Measurements from ENCODE around the gene NAT16.

NAT16 gene

DNA sequence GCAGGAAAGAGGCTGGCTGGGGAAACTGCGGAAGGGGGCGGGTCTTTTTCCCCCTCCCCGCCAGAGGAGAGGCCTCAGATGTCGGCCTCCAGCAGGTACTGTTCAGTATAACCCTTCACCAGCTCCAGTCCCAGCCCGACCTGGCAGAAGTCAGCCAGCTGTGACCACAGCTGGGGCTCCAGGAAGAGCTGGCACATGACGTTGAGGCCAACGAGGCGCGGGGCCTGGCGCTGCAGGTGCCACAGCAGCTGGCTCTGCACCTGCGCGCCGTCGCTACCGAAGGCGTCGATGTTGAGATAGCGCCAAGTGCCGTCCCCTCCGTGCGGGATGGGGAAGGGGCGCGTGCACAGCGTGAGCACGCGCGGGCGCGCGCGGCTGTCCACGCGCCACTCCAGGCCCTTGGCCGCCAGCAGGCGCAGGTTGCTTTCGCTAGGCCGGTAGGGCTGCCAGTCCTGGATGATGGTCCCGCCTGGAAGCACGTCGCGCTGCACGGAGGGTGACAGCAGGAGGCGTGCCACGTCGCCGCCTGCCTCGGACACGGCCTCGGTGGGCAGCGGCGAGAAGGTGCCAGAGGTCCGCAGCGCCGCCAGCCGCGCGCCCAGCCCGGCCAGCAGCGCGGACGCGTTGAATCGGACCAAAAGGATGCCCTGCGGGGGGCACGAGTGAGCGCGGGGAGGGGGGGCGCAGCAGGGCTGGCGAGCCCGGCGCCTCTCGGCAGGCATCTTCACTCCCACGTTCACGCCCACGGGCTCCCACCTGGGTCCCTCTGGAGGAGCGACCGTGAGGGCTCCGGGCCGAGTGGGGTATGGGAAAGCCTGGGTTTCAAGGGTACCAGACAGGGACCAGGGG lies 7.9 kb downstream of the NAT16 start:
- DNase-seq (ENCODE audit: low read depth in 2 of 2, low spot score in 1 of 2): no peak

DNA sequence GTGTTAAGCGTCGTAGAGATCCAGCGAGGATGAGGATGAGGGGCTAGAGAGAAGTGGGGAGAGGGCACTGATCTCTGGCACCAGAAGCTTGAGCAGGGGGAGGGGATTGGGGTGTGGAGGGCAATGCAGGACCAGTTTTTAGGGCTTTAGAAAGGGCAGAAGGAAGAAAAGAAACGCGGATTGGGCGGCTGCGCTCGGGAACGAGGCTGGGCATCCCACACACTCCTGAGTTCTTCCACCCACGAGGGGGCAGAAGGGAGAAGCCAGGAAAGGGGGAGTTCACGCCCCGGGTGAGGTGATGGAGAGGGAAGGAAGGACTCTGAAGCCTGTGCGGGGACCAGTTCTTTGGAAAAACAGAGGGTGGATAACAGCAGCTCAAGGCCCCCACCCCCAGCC lies 8.7 kb downstream of the NAT16 start:
- DNase-seq (ENCODE audit: low read depth in 2 of 2, low spot score in 1 of 2): no peak

DNA sequence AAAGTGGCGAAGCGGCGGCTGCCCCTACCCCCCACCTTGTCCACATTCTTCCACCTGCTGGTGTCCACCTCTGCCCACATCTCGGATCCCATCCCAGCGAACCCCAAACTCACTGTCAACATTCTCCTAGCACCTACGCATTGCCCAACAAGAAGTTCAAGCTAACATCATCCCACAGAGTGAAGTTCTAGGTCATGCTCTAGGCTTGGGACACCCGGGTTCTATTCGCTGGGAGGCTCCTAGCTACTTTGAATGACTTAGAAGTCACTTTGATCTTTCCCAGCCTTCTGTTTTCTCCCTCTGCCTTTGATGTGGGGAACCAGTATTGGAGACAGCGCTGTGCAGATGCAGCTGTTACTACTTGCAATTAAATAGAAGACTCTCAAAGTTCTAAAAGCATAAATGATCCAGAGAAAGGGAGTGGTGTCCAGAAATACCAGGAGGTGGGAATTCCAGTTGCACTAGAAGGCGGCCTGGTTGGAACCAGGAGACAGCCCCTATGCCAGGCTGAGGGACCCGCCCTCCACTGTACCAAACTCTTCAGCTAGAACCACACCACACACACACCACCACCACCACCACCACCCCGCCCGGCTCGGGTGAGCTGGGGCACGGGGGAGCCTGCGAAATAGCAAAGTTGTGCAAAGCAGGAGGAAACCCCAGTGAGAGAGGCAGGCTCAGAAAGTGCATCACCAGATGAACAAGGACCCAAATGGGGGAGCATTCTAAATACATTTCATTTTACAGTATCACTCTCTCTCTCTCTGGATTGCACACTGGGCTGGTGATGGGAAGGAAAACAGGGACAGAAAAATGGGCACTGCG lies 9.3 kb downstream of the NAT16 start:
- DNase-seq (ENCODE audit: low read depth in 2 of 2, low spot score in 1 of 2): no peak

DNA sequence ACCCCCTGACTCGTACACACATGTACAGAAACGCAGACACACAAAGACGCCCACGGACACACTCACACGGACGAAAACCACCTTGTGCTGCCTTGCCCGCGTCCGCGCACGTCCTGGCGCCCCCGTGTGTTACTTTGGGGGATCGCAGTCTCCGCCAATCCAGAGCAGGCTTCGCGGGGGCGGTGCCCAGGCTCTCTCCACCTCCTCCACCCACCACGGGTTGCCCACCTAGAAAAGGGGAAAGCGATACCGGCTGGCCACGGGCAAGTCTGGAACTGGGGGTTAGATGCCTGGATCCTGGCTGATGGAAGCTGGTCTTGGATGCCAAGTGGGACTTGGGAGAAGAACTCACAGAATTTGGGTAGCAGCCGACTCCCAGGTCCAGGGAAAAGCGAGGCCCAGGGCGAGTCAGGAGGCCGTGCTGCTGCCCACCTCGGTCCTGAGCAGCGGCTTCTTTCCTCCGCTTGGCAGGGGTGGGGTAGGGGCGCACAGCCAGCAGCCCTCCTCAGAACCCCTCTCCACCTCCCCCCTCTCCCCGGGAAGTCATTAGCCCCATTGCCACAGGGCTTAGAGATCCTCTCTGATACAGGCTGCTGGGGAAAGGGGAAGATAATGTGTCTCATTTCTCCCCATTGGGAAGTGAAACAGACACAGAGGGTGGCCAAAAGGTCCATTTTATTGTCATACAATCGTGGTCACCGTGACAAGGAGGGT lies 10.1 kb downstream of the NAT16 start:
- peak; percentile 62 to 69 for DNase-seq (ENCODE audit: low read depth in 2 of 2, low spot score in 1 of 2)

DNA sequence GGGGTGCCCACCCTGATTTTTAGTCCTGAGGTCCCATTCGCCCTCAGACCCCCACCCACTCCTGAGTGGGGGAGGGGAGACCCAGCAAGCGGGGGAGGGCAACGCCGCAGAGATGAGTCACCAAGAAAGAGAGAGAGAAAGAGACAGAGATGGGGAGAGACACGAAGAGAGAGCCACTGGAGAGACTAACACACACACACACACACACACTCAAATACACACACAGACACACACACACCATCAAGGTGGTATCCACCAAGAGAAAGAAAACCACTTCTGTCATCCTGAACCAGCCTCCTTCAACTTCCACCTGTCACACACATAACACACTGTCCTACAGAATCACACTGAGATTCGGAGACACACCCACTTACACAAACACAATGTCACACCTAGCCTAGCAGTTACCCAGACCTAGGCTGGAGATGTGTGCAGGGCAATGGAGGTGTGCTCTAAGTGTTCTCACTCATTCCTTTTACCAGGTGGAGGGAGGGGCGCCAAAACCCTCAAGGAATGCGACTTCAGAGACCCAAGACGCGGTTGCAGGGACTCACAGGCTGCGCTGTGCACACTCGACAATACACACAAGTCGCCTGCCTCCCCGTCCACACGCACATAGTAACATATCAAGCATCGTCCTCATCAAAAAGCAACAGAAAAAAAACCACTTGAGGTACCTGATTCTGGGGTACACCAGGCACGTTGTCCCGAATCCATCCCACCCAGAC lies 10.8 kb downstream of the NAT16 start:
- no peak for DNase-seq (ENCODE audit: low read depth in 2 of 2, low spot score in 1 of 2)

DNA sequence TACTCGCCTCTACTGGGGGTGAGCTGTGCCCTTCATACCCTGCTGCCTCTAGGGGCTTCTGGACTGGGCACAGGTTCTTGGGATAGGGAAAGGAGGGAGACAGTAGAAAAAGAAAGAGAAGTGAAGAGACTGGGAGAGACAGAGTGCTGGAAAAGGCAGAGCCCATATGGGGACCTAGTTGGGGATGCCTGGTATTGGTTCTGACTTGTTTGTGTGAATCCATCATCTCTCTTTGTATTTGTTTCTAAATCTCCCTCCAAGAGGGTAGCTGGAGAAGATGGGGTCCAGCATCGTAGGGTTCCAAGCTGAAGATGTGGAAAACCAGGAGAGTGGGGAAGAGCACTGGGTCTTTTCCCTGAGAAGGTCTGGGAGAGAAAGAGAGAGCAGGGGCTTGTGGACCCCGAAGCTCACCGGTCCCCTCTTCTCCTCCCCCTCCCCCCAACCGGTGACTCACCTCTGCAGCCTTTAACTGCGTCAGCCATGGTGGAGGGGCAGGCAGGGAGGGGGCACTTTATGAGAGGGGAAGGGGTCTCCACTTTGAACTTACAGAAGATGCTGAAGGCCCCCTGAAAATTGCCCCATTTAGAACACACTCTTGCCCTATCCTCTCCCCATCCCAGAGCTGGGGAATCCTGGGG lies 11.6 kb downstream of the NAT16 start:
- no peak for DNase-seq (ENCODE audit: low read depth in 2 of 2, low spot score in 1 of 2)

DNA sequence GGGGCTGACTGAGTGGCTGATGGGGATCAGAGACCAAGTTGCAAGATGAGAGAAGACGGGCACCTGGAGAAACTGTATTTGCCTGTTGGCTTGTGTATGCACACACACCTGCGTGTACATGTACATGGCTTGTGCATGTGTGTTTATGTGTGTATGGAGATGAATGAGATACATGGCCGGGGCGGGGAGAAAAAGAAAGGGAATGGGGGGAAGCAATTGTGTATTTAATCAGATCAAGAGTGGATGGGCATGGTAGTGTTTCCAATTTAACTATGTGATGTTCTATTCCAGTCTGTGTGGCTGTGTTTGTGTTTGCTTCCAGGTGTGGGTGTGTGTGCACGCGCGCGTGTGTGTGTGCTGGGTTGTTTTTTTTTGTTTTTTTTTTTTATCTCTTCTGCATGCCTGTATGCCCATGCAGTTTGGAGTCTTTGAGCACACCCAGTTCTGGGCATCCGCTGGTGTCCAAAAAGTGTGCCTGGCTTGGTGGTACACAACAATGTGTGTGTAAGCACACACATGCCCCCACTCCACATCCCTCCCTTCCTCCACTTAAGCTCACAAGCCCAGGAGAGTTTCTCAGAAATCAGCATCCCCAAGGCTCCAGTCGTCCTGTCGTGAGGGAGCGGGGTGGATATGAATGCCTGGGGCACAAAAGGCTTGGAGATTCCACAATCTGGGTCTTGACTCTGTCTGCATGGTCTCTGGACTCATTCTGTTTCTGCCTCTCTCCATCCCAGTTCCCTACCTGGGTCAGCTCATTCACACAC lies 12.3 kb downstream of the NAT16 start:
- DNase-seq (ENCODE audit: low read depth in 2 of 2, low spot score in 1 of 2): no peak

DNA sequence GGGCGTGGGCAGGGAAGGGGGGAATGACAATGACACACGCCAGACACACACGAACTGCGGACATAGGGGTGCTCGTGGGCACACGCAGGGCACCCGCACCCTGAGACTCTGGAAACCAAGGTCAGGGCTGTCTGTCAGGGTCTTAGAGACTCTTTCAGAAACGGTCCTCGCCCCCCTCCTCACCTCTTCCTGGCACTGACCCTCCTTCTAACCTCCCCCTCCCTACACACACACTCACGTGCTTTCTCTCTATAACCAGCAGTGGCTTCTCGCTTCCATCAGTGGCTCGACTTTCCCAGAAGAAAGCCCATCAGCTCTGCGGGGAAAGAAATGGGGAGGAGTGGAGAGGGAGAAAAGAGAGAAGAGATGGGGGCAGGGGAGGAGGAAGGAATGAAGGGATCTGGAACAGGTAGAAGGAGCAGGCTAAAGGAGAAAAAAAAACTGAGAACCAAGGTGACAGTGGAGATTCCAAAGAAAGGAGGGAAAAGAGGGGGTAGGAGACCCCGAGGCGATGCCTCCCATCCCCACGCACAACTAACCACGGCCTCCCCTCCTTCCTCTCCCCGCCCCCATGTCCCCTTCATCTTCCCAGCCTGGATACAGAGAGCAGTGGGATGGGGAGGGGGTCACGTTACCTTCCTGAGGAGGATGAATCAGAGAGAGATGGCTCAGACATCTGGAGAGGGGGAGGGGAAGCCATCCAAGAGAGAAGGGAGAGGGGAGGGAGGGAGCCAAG lies 13.0 kb downstream of the NAT16 start:
- no peak for DNase-seq (ENCODE audit: low read depth in 2 of 2, low spot score in 1 of 2)

DNA sequence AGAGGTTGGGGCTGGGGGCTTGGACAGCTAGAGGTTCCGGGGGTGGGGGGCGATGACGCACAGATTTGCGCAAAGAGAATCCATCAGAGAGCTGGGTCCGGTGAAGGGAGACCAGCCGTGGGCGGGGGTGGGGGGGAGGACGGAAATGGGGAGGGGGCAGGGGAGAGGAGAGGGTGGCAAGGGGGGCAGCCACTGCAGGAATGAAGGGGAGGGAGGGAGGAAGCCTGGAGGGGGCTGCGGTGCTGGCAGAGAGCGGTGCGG lies 13.5 kb downstream of the NAT16 start:
- no peak for DNase-seq (ENCODE audit: low read depth in 2 of 2, low spot score in 1 of 2)

DNA sequence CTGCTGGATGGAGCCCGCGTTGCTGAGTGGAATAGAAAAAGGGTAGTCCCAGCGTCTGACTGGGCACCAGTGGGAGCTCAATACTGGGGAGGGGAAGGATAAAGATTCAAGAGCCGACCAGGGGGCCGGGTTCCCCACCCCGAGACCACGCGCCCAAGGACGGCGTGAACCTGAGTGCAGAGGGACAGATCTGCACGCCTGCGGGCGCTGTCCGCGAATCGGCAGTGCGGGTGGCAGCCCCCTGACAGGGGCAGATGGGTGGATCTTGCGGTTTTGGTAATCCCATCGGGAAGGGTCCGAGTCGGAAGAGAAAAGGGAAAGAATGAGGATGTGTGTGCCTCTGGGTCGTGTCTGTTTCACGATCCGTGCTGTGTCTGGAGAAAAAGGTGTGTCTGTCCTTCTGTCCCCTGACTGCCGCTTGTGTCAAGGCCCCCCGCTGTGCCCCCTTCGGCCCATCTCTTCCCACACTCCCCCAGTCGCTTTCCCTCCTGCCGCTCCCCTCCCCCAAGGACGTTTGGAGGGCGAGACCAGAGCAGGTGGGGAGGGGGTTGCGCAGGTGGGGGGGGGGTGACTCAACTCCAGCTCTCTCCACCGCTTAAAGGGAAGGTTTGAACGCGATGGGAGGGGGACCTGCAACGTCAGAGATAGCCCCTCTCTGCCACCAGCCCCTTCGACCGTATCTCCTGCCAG lies 14.0 kb downstream of the NAT16 start:
- DNase-seq (ENCODE audit: low read depth in 2 of 2, low spot score in 1 of 2): no peak

DNA sequence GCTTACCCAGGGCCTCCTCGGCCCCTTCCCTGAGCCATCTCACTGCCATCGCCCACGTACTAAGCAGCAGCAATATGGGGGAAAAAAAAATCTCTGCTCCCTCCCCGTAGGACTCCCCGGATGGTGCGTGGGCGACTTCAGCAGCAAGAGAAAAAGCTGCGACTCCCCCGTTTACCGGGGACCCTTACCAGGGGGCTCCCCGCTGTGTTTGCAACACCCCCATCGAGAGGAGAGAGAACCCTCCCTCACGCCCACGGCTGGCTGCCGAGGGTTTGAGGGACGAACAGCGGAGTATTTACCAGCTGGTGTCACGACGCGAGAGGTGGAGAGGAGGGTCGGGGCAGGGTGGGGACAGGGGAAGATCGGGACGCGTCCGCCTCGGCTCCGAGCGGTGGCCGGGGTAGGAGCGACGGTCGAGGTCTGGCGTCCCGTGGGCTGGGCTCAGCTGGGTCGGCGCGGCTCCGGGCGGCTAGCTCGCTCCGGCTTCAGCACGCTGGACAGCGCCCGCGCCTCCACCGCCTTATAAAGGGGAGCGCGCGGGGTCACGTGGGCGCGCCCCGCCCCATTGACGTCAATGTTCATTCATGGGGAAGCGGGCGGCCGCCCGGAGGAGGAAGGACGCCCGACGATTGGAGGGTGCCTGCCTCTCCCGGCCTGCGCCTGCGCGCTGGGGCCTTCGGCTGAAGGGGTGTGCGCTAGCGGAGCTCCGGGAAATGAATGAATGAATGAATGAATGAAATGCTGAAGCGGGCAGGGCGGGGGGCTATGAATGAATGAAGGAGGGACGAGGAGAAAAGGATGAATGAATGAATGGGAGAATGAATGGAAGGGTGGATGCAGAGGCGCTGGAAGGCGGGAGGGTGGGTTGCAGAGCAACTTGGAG lies 14.8 kb downstream of the NAT16 start, which contains the start of gene VGF:
VGF (minus strand) TSS at position 495 of the 883 bp plus-strand sequence. CDS start 726 bp downstream, outside the sequence.
- peak; percentile 74 to 82 for DNase-seq (ENCODE audit: low read depth in 2 of 2, low spot score in 1 of 2)

DNA sequence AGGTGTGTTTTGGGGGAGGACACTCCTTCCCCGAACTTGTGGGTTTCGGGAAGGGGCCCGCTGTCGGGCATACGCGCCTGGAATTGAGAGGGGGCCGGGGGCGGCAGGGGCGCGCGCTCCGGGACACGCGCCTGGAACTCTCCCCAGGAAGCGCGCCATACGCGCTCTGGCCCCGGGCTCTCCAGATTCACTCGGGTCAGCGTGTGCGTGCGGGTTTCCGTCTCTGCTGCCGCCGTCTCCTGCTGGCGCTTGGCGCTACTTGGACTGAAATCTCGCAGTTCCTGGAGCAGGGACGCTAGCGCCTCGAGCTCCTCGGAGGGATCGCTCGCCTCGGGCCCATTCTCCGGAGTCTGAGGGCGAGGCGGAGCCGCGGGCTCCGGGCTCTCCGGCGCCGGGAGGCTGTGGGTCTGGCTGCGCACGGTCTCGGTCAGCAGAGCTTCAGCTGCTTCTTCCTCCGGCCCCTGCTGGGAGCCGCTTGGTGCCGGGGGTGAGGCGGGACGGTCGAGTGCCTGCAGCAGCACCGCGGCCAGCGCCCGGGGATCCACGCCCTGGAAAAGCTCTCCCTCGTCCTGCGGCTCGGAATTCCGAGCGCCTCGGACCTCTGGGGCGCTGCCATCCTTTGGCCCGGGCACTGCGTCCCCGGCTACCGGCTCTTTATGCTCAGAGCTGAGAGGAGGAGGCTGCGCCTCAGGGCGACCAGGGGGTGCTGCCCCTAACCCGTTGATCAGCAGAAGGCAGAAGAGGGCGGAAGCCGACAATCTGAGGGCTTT lies 15.8 kb downstream of the NAT16 start:
- DNase-seq (ENCODE audit: low read depth in 2 of 2, low spot score in 1 of 2): no peak

DNA sequence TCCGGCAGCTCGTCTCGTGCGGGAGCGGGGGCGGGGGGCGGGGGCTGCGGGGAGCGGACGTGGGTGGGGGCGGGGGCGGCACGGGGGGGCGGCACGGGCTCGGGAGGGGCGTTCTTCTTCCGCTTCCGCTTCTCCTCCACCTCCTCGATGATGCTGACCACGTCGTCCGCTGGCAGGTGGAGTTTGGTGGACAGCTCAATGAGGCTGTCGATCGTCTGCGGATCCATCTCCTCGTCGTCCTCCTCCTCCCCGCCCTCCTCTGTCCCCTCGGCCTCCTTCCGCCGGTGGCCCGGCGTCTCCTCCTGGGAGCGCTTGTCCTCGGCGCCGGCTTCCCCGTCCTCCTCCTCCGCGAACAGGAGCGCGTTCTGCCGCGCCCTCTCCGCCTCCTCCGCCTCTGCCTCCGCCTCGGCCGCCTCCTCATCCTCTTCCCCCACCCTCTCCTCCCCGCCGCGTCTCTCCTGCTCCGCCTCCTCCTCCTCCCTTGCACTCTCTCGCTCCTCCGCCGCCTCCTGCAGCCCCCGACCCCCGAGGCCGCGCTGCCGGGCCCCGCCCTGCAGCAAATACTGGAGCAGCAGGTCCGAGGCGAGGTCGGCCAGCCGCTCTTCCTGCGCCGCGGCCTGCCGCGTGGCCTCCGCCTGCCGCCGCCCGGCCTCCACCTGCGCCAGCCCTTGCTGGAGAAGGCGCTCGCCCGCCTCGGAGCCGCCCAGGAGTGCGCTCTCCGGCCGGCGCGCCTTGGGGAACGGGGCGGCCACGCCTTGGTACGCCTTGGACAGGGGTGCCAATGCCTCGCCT lies 16.6 kb downstream of the NAT16 start:
- no peak for DNase-seq (ENCODE audit: low read depth in 2 of 2, low spot score in 1 of 2)

DNA sequence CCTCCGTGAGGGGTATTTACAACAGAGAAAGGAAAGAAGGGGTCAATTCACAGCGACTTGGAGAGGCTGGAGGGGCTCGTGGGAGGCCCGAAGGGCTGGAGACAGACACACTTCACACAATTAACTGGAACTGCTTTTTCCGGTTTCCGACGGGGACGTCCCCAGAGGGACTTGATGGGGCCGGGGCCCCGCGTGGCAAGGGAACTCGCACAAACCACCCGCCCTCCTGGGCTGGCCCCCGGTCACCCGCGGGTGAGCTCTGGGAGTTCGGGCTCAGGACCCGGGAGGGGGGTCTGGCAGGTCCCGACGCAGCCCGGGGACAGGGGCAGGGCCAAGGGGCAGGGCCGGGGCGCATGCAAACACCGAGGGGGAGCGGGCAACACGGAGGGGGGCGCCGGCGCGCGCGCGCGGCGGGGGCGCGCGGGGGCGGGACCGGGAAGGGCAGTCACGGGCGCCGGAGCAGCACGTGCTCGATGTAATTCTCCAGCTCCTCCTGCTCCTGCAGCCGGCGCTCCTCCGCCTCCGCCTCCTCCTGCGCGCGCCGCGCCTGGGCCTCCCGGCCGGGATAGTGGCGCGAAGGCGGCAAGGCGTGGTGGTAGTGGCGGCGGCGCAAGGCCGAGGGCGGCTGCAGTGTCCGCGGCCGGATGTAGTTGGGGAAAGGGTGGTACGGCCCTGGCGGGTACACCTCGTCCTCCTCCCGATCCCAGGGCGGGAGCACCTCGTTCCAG lies 17.4 kb downstream of the NAT16 start:
- DNase-seq (ENCODE audit: low read depth in 2 of 2, low spot score in 1 of 2): no peak

DNA sequence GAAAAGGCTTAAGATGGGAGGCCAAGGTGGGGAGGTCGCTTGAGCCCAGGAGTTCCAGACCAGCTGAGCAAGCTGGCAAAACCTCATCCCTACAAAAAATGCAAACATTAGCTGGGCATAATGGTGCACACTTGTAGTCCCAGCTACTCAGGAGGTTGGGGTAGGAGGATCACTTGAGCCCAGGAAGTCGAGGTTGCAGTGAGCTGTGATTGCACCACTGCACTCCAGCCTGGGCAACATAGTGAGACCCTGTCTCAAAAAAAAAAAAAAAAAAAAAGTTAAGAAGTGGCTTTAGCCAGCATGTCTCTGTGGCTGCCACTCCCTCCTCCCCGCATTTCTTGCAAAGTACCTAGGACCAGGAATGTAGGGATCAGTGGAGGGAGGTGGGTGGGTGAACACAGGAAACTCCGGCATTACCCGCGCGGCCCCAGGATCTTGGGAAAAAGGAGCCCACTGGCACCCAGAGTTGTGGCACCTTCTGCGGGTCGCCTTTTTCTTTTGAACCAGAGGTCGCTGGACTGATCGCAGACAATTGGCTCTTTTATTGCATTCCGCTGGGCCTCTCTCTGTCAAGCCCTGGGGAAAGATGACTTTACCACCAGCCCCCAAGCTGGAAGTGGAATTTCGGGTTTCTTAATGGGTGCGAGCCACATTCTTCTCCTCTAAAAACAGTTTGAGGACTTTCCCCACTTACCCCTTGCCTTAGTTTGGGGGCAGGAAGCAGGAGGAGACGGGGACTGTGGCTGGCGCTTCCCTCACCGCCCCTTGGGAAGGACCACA lies 18.2 kb downstream of the NAT16 start:
- DNase-seq (ENCODE audit: low read depth in 2 of 2, low spot score in 1 of 2): no peak

Data from stimulated activated CD8-positive, alpha-beta memory T cell treated with anti-CD3 and anti-CD28 coated beads, Interleukin-4, amount 100 ng/mL, for 1 hour (primary cell).